Hippocampal formation (tissue), 2 donors: ENCODE results near the gene NCBP2L.

ENCODE experiments used
- DNase-seq, 2 donors: peaks; one replicate each; lab custom pipeline; 2025; lab: John Stamatoyannopoulos, UW

Gene NCBP2L

DNA sequence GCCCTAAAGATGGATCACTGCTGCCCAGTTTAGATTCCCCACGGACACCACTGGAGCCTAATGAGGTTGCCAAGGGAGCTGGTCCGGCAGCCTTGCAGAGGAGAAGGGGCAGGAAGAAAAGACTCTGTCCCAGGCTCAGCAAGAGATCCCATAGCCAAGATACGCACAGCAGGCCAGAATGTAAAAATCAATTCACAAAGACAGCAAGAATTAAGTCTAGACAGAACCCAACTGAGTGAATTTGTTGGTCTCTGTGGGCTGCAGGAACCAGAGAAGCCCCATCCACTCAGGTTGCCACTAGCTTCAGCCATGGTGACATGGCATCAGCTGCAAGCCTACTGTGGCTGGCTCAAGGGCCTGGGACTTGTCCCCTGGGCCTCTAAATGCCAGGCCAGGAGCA is 24.8 kb upstream of the NCBP2L start:
- no peak for DNase-seq

DNA sequence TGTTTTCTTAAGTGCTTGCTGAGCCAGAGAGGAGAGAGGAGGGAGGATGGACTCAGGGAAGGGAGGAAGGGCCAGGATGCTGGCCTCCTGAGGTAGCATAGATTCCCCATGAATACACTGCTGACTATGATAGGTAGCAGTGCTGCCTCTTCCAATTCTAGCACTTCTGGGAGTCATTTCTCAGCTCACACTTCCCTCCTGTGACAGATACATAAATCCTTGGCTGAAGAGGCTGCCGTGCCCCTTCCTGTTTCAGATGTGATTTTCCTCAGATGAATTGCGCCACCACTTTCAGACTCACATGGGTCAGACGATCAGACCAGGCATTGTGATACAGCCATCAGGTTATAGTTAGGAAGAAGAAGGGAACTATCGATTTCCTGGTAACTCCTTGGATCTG is 24.3 kb upstream of the NCBP2L start:
- no peak for DNase-seq

DNA sequence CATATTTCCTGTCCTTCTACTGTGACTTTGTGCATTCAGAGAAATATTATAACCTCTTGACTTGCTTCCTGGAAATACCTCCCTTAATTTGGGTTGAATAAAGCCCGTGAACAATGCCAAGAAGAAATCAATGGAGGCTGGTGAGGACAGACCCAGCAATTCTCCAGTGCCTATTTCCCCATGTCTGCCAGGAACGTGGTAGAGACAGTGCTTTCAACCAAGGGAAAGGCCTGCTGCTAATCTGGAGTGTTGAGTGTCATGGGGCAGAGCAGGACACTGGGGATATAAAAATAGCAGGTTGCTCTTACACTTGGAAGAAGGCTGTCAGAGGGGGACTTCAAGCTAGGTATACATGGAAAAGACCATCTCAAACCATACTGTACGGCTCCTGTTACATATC is 21.8 kb upstream of the NCBP2L start:
- no peak for DNase-seq

DNA sequence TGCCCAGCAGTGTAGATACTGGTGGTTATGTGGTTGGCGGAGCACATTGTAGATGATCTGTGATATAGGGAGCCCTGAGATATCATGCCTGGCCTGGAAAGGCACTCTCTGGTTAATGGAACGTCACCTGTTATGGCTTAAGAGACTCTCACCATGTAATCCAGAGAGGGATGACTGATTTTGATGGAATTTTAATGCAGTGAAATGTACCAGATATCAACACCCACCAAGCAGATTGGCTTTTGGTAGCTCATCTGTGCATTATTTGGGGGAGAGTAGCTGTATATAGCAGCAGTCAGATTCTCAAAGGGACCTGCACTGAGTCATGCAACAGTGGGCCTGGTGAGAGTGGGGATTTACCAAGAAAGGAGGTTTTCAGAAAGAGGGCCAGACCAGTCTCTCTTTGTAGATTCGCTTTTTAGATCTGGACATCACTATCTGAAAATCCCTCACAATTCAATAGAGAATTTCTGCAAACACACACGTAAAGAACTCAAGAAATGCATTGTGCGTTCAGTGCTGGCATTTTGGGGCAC is 19.2 kb upstream of the NCBP2L start:
- DNase-seq = no peak

DNA sequence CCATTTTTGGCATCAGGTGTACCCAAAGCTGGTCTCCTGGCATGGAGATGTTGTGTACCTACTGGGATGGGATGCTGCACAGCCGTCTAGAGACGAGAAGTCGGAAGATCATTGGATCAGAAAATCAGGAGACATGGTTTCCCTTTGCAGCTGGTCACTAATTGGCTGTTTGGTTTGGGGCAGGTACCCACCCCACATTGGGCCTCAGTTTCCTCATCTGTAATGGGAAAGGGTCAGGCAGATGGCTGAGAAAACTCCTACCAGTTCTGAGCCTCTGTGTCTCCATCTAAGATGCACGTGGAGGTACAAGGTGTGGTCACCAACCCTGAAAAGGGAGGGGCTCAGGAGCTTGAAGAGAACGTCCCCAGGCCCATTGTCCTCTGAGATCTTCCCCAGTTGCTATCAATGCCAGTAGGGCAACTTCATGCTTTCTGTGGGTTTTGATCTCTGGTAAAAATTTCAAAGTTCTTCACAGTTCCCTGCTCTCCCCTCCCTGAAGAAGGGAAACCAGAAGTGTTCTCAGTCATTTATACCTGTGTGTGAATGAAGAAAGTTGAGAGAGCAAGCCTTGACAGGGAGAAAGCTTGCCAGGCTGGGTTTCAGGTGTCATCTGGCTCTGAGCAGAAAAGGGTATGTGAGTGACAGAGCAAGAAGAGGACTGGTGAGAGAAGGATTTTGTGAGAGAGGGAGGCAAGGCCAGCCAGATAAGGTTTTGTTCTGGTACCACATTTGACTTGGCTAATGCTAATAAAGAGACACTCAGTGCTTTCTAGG is 17.0 kb upstream of the NCBP2L start:
- DNase-seq = no peak

DNA sequence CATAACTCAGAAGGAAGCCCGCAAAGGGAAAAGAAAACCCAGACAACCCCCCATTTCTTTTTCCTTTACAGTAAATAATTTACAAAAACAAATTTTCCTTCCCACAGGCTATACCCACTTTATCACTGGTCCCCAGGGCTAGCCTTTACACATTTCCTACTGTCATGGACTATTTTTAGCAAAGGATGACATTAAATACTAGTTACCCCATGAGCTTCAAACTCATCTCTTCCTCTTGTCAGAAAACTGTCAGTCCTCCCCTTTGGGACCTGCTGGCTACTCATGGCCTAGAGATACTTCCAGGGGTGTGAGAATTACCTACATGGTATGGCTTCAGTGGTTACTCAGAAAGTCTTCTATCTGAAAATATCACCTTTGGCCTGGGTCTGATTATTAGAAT is 13.9 kb upstream of the NCBP2L start:
- DNase-seq = no peak

DNA sequence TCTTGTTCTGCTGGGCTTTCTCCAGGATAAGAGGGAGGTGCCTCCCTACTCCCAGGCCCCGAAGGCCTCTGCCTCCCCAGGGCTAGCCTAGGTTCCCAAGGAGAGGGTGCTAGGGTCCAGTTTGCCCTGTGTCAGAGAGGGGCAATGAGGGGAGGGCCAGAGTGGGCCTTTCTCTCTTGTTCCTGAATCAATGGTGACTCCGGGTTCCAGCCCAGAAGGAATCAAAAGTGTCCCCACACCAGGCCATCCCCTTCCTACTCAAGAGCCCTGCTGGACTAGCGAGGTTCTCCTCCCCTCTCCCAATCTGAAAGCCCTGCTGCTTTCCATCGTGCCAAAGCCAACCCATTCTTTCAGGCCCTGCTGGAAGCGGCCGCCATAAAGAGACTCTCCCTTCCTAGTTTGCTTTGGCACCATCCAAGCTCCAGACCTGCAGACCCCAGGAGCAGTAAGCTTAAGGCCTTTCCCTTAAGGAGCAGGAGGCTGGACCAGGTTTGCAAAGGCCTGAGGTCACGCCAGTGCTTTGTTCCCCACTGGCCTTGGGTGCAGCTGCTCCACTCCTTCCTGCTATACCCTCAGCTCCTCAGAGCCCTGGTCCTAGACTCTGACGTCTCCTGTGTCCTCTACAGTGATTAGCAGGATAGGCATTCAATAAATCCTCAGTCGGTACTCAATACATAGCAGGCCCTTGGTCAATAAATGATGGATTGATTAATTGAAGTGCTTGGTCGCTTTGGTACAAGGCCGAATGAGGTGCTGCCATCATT is 12.5 kb upstream of the NCBP2L start:
- DNase-seq = no peak

DNA sequence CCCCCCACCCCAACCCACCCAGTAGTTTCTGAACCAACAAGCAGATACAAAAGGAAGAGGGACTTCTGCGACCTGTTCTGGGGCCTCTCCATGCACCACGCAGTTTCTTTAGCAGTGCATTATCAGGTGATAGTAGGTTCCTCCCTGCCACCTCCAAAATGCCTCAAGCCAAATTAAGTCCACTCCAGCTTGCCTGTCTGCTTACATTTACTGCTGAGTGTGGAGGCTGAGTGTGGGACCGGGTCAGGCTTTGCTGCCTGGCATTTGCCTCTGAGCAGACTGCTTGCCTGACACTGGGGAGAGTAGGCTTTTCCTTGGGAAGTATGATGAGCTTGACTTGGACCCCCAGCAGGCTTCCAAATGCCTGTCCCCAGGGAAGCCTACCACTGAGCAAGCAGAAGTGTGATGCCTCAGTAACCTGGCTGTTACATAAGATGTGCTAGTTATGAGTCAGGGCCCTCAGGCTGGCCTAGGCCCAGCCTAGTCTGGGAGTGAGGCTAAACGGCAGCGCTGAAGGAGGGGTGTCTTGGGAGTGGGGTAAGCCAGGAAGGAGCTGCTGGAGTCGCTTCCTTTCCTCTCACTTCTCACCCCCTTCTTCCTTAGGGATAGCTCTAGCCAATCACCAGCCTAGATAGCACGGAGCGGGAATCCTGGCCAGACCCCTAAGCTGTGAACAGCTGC is 10.9 kb upstream of the NCBP2L start:
- no peak for DNase-seq

DNA sequence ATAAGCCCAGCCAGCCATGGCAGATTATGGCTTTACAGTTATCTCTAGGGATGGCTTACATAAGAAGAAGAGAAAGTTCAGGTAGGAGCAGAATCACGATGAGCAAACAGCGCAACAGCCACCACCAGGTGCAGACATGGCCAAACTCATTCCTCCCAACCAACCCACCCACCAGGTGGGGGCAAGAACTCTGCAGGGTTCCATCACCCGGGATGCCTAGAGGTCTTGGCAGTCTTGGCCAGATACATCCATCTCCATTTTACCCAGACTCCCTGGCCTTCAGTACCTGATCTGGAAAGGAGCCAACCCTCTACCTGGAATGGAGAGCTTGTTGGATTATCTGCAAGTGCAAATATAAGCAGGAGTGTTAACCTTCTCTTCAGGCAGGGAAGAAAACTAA is 9.5 kb upstream of the NCBP2L start:
- DNase-seq = no peak

DNA sequence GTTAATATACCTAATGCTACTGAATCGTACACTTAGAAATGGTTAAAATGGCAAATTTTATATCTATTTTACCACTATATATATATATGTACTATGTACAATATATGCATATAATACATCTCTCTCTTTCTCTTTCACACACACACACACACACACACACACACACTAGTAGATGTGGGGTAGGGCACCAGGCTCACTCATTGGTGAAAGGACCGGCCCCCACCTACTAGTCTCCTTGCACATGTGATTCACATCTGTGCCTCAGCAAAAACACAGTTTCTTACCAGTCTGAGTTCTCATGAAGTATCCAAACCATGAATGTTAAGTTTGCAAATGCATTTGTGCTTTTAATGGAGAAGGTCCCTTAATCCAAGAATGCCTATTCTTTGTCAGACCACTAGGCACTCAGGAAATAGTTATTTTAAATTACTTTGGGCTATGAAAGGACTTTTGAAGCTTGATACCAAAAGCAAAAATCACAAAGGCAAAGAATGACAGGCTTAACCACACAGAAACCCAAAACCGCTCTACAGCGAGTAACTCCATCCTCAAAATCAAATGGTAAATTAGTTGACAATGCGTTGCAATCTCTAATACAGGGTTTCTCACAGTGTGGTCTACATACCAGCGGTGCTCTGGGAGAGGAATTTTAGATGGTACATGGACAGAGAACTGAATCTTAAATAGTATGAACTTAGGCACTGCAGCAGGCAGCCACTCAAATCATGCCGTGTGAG is 7.8 kb upstream of the NCBP2L start:
- DNase-seq = no peak

DNA sequence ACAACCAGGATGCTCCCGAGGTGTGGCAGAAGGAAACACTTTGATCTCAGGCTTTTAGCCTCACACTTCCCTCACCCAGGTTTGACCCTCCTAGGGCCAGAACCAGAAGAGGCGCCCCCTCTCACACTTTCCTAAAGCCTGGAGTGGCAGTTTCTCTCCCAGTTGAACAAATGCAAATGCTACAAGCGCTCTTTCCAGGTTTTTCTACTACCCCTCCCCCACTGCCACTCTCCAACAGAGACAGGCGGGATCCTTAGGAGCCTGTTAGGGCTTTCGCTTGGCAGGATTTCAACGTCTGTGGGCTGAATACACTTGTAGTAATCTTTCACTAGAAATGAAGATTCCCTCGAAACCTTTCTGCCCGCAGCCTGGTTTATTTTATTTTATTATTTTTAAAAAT is 4.3 kb upstream of the NCBP2L start:
- no peak for DNase-seq

DNA sequence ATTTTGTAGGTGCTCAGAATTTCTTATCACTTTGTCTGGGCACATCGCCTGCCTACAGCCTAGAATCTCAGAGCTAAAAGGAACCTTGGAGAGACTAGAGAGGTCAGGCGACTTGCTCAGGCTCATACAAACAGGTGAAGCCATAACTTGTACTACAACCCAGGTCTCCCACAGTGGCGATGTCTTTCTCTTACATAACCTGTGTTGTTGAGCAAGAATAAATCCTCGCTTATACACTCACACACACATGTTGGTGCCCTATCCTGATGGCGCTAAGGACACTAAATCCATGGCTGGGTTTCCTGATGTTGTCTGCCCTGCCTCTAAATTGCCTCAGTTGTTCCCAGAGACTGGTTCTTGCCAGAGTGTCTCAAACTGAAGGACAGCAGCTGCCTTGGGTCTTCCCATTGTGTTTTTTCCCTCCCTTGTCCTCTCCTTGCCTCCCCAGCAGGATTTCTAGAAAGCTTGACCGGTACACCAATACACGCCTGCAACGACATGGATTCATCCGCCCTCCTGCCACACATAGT is 3.6 kb upstream of the NCBP2L start:
- no peak for DNase-seq

DNA sequence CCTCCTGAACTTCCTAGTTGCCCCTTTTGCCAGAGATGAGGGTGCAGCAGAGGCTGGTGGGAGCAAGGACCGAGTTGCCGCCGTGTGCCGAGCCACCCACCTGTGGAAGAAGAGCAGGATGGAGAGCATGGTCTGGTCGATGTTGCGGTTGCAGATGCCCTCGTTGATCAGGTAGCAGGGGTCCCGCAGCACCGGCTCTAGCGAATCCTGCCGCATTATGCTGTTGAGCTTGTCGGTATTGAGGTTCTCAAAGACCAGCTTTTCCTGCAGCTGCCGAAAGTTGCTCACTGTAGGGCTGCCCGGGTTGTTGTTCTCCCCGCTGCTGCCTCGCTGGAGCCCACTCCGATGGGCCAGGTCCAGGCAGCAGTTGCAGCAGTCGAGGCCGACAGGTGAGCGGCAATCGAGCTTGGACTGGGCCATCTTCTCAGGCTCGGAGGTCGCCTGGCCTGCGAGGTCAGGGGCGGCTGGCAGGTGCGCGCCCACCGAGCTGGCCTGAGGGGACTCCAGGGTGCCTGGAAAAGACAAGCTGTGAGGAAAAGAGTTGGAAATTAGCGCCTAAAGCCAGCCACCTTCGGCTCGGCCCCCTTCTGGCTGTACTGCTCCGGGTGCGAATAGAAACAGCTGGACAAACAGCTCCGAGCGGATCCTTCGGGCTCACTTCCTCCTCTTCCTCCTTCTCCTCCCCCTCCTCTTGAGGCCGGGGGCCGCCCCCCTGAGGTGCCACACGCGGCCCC is 2.4 kb upstream of the NCBP2L start:
- no peak for DNase-seq

DNA sequence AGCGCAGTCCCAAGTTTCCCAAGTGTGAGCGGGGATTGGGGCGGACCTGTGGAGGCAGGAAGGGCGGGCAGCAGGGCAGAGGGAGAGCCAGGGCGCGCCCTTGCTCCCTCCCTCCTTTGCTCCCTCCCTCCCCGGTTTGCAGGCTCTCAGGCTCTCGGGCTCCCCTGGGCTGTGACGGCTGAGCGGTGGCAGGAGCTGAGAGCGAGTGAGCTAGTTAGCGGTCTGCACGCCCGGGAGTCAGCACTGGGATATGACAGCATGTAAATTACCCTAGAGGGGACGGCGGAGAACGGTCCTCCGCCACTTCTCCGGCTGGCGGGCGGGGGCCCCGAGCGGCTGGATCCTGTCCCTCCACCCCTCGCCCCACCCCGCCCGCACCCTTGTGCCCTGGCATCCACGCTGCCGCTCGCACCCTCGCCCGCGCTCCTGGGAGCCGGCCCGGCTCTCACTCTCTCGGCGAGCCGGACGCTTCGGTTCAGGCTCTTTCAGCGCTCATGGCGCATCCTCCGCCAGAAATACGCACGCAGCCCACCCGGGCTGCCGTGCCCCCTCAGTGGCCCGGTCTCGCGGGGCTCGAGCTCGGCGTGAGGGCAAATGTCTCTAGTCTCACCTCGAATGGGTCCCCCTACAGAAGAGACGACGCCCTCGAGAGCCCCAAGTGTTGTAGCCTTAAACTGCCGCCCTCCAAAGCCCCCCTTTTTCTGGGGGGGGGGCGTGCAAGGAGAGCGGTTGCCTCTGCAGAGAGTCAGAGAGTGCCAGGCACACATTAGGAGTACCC is 1.6 kb upstream of the NCBP2L start, which contains the start of gene TSC22D3:
Gene TSC22D3, minus strand, starts transcription at position 54 of the 778 bp plus-strand sequence. CDS start 368 bp downstream, outside the sequence.
- DNase-seq = peak; percentile 68 to 71

DNA sequence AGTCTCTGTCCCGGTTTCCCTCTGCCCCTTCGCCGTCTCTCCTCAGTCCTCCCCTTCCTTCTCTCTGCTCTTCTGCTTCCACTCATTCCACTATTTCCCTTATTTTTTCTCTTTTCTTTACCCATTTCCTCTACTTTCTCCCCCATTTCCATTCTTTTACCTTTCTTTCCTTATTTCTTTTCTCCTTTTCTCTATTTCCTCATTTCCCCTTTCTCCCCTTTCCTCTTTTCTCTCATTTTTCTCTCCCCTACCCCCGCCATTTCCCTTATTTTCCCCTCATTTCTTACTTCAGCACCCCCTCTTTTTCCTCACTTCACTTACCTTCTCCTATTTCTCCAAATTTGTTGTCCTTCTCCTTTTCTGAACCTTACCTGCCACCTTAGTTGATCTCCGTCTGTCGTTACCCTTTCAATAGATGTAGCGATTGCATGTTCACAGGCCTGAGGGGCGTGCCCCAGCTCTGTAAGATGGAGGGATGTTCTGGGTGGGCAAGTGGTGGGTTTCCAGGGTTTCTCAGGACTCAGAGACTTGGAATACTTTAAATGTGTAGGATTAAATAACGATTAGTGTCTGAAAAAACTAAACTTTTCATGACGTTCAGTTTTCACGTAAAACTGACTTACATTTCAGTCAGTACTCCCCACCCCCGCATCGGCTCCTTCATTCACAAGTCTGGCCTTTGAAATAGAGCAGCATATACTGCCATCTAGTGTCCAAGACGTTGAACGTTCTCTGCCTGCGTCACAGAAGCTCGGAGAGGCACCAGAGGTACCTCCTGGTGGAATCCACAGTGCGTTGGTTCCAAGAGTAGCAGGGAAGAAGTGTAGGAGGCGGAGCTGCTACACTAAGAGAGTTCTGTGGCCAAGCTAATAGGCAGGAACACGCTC is 641 bp upstream of the NCBP2L start:
- peak; percentile 54 to 93 for DNase-seq

DNA sequence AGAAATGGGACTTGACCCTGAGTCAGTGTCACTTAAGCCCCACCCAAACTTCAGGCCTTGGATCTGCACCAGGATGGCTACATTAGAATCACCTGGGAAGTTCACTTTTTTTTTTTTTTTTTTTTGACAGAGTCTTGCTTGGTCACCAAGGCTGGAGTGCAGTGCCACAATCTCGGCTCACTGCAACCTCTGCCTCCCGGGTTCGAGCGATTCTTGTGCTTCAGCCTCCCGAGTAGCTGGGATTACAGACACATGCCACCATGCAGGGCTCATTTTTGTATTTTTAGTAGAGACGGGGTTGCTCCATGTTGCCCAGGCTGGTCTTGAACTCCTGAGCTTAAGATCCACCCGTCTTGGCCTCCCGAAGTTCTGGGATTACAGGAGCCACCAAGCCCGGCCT is 3.0 kb downstream of the NCBP2L start:
- DNase-seq = no peak

DNA sequence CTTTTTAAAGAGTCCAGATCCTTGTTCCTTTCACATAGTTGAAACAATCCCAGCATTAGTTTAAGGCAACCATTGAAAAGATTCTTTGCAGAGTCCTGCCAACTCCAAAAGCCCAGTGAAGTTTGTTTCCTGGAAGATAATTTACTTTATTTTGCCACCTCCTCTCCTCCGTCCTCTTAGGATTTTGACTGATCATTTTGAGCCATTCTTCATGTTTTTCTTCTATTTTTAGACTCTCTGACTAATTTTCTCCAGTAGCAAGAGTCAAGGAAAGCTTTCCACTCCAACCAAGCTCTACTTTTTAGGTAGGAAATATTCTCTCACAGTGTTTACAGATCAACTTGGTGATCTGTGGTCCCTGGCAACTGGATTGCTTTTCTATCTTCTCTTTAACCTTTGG is 10.3 kb downstream of the NCBP2L start:
- no peak for DNase-seq

DNA sequence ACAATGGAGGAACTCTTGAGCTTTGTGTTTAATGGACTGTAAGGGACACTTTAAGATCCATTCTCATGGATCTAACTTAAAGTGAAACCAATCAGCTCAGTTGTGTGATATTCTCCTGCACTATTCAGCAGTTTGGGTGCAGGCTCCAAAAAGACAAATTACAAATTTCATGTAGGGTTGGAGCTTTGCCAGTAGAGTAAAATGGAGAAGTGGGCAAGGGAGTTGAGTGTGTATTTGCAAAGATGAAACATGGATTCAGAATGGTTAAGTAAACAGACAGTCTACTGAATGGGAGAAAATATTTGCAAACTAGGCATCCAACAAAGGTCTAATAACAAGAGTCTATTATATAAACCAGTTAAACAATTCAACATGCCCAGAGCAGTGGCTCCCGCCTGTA is 26.9 kb downstream of the NCBP2L start:
- DNase-seq = no peak

DNA sequence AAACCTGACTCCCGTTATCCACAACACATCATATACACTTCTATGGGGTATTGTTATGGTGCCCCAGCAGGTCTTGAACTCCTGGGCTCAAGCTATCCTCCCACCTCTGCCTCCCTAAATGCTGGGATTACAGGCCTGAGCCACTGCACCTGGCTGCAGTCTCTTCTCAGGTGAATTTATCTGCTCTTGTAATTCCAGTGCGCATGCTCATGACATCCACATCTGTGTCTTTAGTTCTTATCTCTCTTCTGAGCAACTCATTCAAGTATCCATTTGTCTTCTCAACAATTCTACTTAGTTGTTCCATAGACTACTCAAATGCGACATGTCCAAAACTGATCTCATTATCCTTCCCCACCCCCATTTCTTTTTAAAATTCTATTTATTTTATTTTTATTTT is 27.6 kb downstream of the NCBP2L start:
- no peak for DNase-seq
